ENCODE data around the gene PGPEP1.
"Not testable (repeated sequence)": the region's sequence is repeated elsewhere in the genome, so short reads cannot be mapped to it uniquely, and the experiment has no call there.

The PGPEP1 gene

GRCh38 chr19:18392417-18392816 lies 52.0 kb downstream of the PGPEP1 start:
- peak; percentile 96 for DNase-seq

- DNase-seq, result peak; percentile 82
Measured at GRCh38 chr19:18392926-18393325, 52.5 kb downstream of the PGPEP1 start.

- peak; percentile 94 for DNase-seq
Measured at GRCh38 chr19:18393836-18394235, 53.4 kb downstream of the PGPEP1 start.

GRCh38 chr19:18396471-18397241 lies 56.3 kb downstream of the PGPEP1 start:
- no peak for DNase-seq

GRCh38 chr19:18397242-18398202 lies 57.1 kb downstream of the PGPEP1 start, which contains the start of gene LRRC25:
TSS of gene LRRC25 (minus strand) at chr19:18397622. CDS start at chr19:18396963, 659 bp downstream.
- peak; percentile 96 for DNase-seq

- DNase-seq, result peak; percentile 73
Measured at GRCh38 chr19:18399008-18399407, 58.6 kb downstream of the PGPEP1 start.

GRCh38 chr19:18401580-18402112 lies 61.2 kb downstream of the PGPEP1 start:
- DNase-seq, result peak; percentile 97

GRCh38 chr19:18402455-18403248 lies 62.3 kb downstream of the PGPEP1 start:
- not testable (repeated sequence) for DNase-seq

GRCh38 chr19:18405754-18406153 lies 65.4 kb downstream of the PGPEP1 start:
- not testable (repeated sequence) for DNase-seq

GRCh38 chr19:18406749-18407148 lies 66.4 kb downstream of the PGPEP1 start:
- no peak for DNase-seq

- DNase-seq, result peak; percentile 52
Measured at GRCh38 chr19:18408053-18408476, 67.7 kb downstream of the PGPEP1 start.

GRCh38 chr19:18412610-18413239 lies 72.3 kb downstream of the PGPEP1 start:
- DNase-seq, result no peak

- no peak for DNase-seq
Measured at GRCh38 chr19:18414504-18415177, 74.2 kb downstream of the PGPEP1 start.

GRCh38 chr19:18415178-18415867 lies 74.9 kb downstream of the PGPEP1 start:
- peak; percentile 60 for DNase-seq

- peak; percentile 53 for DNase-seq
Measured at GRCh38 chr19:18416778-18417249, 76.4 kb downstream of the PGPEP1 start.

- peak; percentile 30 for DNase-seq
Measured at GRCh38 chr19:18417250-18418028, 77.0 kb downstream of the PGPEP1 start.

GRCh38 chr19:18418029-18418482 lies 77.7 kb downstream of the PGPEP1 start:
- peak; percentile 33 for DNase-seq

GRCh38 chr19:18418483-18419194 lies 78.2 kb downstream of the PGPEP1 start:
- DNase-seq, result peak; percentile 59

GRCh38 chr19:18419195-18419698 lies 78.8 kb downstream of the PGPEP1 start, which contains the start of gene SSBP4:
TSS of gene SSBP4 (plus strand) at chr19:18419398. CDS start at chr19:18419649, 251 bp downstream.
- DNase-seq, result peak; percentile 67

All from inflammatory macrophage treated with lipopolysaccharide for 4 hours (primary cell).